Mesothelial cell of epicardium (in vitro differentiated cells): ENCODE measurements around the gene CHMP1B. TPM values are rescaled to one million over a fixed set of nuclear protein-coding genes. Genes with fewer than 3 reads are reported as not detected.
"Not testable (repeated sequence)": the region's sequence is repeated elsewhere in the genome, so short reads cannot be mapped to it uniquely, and the experiment has no call there.

Source experiments
- DNase-seq, 2 experiments: peaks; one replicate each; pipeline ENCODE4 v3.0.0; 2021; ENCODE audit warnings: low spot score in 2 of 2; ENCODE audit not compliant: unreplicated experiment in 2 of 2
- H3K27ac Mint-ChIP-seq: 2 replicates; pipeline ENCODE4 v1.8.0; 2021; ENCODE audit warnings: mixed read lengths
- H3K27me3 Mint-ChIP-seq: 2 replicates; pipeline ENCODE4 v1.8.0; 2021; ENCODE audit warnings: low read depth, mixed read lengths
- H3K36me3 Mint-ChIP-seq: 2 replicates; pipeline ENCODE4 v1.8.0; 2021; ENCODE audit warnings: mixed read lengths
- H3K4me1 Mint-ChIP-seq: 2 replicates; pipeline ENCODE4 v1.8.0; 2021; ENCODE audit warnings: mixed read lengths
- H3K4me3 Mint-ChIP-seq: 2 replicates; pipeline ENCODE4 v1.8.0; 2021; ENCODE audit warnings: mild to moderate bottlenecking, moderate library complexity, mixed read lengths
- H3K9me3 Mint-ChIP-seq: 2 replicates; pipeline ENCODE4 v1.8.0; 2021; ENCODE audit warnings: mixed read lengths
- CTCF ChIP-seq: fragments of 200-600 bp; sonication (generic); IDR thresholded peaks from one replicate; pipeline ENCODE4 v1.5.0; 2021; ENCODE audit warnings: antibody characterized with exemption; ENCODE audit not compliant: unreplicated experiment
- total RNA-seq: library from RNA; stranded (reverse); gene quantifications from 3 replicates; pipeline ENCODE4 v1.2.1, GENCODE V29; 2021

Gene CHMP1B
- total RNA-seq, 1 donor from 2014 or later = 43.7 TPM

- Mint-ChIP-seq H3K36me3 (no peaks in the 10 kb centered on the region), H3K4me3 (no peak overlapping the region), H3K27me3 (no peaks in the 10 kb centered on the region), H3K27ac (no peak overlapping the region), H3K4me1 (peaks cover 27% of the 10 kb centered on the region), H3K9me3 (no peaks in the 10 kb centered on the region)
- TF ChIP-seq CTCF = no peak
- DNase-seq = no peak
Observed at GRCh38 chr18:11849279-11849678, 1.9 kb upstream of the CHMP1B start.

- no peaks in the 10 kb centered on the region for H3K27me3 Mint-ChIP-seq
- peak overlapping the region; percentile 100 for H3K27ac Mint-ChIP-seq
- no peaks in the 10 kb centered on the region for H3K9me3 Mint-ChIP-seq
- H3K4me1 Mint-ChIP-seq = peaks cover 27% of the 10 kb centered on the region
- peak overlapping the region; percentile 100 for H3K4me3 Mint-ChIP-seq
- DNase-seq = peak in 1 of 2 experiments; percentile 62
- H3K36me3 Mint-ChIP-seq = no peaks in the 10 kb centered on the region
- TF ChIP-seq CTCF = no peak
Observed at GRCh38 chr18:11849841-11850634, 1.2 kb upstream of the CHMP1B start.

GRCh38 chr18:11850821-11851145 lies 430 bp upstream of the CHMP1B start:
- Mint-ChIP-seq H3K4me3 (peak overlapping the region; percentile 100), H3K9me3 (no peaks in the 10 kb centered on the region), H3K27me3 (no peaks in the 10 kb centered on the region), H3K27ac (peak overlapping the region; percentile 100), H3K36me3 (no peaks in the 10 kb centered on the region), H3K4me1 (peaks cover 27% of the 10 kb centered on the region)
- TF ChIP-seq CTCF = no peak
- no peak for DNase-seq

- DNase-seq = no peak
- peaks cover 28% of the 10 kb centered on the region for H3K4me1 Mint-ChIP-seq
Observed at GRCh38 chr18:11851806-11852337, 659 bp downstream of the CHMP1B start.

GRCh38 chr18:11854554-11854953 lies 3.3 kb downstream of the CHMP1B start:
- peaks cover 49% of the 10 kb centered on the region for H3K4me1 Mint-ChIP-seq
- not testable (repeated sequence) for H3K27me3 Mint-ChIP-seq, H3K27ac Mint-ChIP-seq, H3K9me3 Mint-ChIP-seq, DNase-seq, H3K4me3 Mint-ChIP-seq, H3K36me3 Mint-ChIP-seq

More at GRCh38 chr18:11851806-11852337, 659 bp downstream of the CHMP1B start:
- H3K27me3 Mint-ChIP-seq = no peaks in the 10 kb centered on the region
- TF ChIP-seq CTCF = no peak
- peak overlapping the region; percentile 100 for H3K4me3 Mint-ChIP-seq
- no peaks in the 10 kb centered on the region for H3K9me3 Mint-ChIP-seq
- no peaks in the 10 kb centered on the region for H3K36me3 Mint-ChIP-seq
- peak overlapping the region; percentile 100 for H3K27ac Mint-ChIP-seq

- H3K36me3 Mint-ChIP-seq = no peaks in the 10 kb centered on the region
- no peak for TF ChIP-seq CTCF
- DNase-seq = no peak
- H3K4me1 Mint-ChIP-seq = peaks cover 41% of the 10 kb centered on the region
- H3K9me3 Mint-ChIP-seq = no peaks in the 10 kb centered on the region
- H3K27ac Mint-ChIP-seq = peak overlapping the region; percentile 92
- peak overlapping the region; percentile 47 for H3K4me3 Mint-ChIP-seq
- H3K27me3 Mint-ChIP-seq = no peaks in the 10 kb centered on the region
Observed at GRCh38 chr18:11857177-11857887, 6.1 kb downstream of the CHMP1B start.
